Cardiac fibroblast (primary cell): ENCODE data around the gene DHX32.

Experiments
- DNase-seq, 2 donors: peaks; one replicate each; pipeline versions ENCODE4 v3.0.0 to v3.0.0-alpha.2; 2010; ENCODE audit warnings: low read depth in 2 of 2
- H3K4me3 ChIP-seq, 2 donors: replicated peaks in 1 of 2; 1 replicate in 1 of 2; 2 replicates in 1 of 2; pipeline ENCODE4 v1.5.1; 2011; ENCODE audit warnings: low read depth in 2 of 2, low read length in 2 of 2, mild to moderate bottlenecking in 2 of 2, moderate library complexity in 1 of 2
- TF ChIP-seq, protein P1 (sequence below): IDR thresholded peaks from one replicate; pipeline ENCODE4 v1.5.1; 2011; ENCODE audit warnings: low read depth, mild to moderate bottlenecking, low read length, inconsistent platforms

Gene DHX32

DNA sequence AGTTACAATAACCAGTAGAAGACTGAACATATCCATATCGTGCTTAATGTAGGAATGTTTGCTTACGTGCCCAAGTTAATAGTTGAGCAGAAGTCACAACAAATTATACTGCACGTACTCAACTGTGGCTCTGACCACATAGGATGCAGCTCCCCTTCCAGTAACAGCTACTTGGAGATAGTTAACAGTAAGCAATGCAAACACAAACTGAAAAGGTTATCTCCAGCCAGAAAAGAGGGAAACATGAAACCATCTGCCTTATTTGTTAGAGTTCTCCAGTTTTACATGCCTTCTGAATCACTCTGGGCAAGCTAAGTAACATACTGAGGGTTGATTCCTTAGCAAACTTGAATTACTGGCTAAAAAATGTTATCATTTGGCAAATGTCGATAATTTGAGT, 9.8 kb downstream of the DHX32 start:
- no peak overlapping the region for H3K4me3 ChIP-seq
- TF ChIP-seq, protein P1, sequence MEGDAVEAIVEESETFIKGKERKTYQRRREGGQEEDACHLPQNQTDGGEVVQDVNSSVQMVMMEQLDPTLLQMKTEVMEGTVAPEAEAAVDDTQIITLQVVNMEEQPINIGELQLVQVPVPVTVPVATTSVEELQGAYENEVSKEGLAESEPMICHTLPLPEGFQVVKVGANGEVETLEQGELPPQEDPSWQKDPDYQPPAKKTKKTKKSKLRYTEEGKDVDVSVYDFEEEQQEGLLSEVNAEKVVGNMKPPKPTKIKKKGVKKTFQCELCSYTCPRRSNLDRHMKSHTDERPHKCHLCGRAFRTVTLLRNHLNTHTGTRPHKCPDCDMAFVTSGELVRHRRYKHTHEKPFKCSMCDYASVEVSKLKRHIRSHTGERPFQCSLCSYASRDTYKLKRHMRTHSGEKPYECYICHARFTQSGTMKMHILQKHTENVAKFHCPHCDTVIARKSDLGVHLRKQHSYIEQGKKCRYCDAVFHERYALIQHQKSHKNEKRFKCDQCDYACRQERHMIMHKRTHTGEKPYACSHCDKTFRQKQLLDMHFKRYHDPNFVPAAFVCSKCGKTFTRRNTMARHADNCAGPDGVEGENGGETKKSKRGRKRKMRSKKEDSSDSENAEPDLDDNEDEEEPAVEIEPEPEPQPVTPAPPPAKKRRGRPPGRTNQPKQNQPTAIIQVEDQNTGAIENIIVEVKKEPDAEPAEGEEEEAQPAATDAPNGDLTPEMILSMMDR = no peak
- peak in 1 of 2 donors; percentile 12 for DNase-seq

DNA sequence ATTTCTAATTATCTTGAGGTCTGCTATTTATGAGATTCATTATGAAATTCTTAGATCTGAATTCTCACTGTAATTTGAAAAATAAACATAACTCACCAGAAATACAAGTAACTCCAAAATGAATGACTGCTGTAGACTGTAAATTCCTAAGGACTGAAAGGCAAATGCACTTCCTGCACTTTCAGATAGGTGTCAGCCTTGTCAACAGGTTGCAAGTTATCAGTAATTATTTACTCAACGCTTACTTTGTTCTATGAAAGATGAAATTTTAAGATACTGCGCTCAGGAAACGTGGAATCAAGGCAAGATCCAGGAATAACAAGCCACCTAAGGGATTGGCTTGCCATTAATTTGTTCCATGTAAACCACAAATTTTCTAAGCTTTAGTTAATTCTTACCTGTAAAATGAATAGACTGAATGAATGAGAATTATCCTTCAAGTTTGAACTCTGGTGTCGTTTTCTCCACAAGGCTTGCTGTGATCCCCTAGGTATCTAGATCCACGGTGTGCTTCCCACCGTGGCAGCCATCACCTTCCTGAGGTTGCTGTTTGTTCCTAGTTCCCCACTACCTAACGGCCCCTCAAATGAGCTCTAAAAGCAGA, 12.6 kb downstream of the DHX32 start:
- DNase-seq = peak; percentile 68 to 75
- TF ChIP-seq, protein P1 = peak; percentile 77

DNA sequence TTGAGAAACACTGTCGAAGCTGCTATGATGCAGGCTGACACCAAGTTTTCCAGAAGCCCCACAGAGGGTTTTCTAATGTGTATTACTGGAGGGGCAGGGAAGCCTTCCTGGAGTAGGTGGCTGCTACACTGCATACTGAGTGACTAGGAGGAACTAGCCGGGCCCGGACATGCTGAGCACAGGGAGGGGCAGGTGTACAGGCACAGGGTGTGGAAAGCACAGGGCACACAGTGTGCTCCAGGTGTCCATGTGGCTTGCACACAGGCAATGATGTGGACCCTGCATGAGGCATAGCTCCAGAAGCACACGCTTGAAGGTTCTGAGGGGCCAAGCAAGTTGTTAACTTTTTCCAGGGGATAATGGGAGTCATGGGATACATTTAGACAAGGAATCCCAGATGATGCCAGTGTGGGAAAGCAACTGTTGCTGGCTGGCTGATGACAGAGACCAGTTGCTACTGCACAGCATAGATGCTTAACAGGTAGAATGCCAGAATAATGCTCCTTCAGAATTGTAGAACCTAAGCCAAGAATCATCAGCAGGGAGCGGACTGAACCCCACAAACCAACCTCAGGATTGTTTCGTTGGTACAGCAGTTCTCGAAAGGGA, 14.6 kb downstream of the DHX32 start:
- H3K4me3 ChIP-seq = no peak overlapping the region
- TF ChIP-seq, protein P1 = no peak
- DNase-seq = no peak

More for the DNA sequence above, 12.6 kb downstream of the DHX32 start:
- H3K4me3 ChIP-seq = no peak overlapping the region

DNA sequence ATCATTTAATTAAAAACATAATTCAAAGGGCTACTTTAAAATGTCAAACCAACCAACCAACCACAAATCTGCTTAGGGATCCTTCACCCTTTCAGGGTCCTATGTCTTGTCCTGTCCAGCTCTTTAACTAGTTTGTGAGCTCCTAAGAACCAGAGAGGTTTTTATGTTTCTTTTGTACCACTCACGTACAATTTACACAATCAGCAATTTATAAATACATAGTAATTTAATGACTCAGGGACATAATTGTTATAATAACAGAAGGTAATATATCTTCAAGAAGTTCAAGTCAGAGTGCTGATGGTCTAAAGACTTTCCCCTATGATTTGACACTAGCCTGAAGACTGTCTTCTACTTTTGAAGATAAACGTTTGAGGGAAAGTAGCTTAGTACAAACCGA, 16.0 kb downstream of the DHX32 start:
- DNase-seq = no peak
- TF ChIP-seq, protein P1 = no peak
- no peak overlapping the region for H3K4me3 ChIP-seq

DNA sequence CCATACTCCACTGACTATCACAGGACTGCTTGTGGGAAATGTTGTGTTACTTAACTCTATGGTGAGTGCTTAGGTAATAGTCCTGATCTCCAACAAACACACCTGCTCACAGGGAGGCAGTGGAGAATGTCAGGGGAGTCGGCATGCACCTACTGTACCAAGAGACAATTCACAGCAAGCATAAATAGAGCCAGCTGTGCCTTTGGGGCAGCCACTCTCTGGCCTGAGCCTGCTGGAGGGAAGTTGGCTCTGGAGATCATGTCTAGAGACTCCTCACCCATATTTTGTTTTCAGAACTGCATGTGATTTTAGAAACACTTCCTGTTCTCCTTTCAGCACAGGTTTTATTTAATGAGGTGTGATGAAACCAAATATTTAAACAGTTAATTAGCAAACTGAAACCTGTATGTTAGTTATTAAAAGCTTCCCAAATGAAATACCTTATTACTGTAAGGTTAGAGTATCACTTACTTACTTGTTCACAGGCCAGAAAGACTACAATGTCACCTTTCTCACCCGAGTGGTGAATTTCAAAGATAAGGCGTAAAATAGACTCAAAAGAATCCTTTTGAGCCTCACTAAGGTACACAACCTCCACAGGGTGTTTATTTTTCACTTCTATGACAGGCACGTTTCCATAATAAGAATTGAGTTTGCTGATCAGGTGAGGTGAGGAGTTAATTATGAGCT, 21.8 kb downstream of the DHX32 start:
- no peak overlapping the region for H3K4me3 ChIP-seq
- no peak for DNase-seq

DNA sequence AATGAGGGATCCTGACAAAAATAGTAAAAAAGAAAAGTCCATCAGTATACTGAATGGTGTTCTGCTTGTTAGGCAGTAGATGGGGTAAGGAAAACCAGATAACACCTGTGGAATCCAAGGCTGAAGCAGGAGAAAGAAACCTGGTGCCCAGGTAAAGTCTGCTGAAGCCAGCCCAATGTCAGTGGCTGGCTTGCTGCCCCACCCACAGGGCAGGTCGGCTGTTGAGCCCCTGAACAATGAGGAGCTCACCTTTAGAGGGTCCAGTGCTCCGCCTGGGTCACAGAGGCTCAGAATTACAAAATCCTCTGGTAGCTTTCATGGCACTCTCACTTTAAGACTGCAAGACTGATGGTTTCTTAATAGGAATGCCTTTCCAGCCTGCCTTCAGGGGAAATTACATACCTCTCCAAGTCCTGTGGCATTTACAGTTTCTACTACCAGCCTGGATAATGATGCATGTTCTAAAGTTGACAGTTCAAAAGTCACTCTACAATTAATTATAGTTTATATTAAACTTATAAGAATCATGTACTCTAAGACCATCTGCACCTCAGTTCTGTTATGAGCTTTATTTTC, 23.8 kb downstream of the DHX32 start:
- H3K4me3 ChIP-seq = no peak overlapping the region
- no peak for DNase-seq
- TF ChIP-seq, protein P1 = no peak

More for the DNA sequence above, 21.8 kb downstream of the DHX32 start:
- TF ChIP-seq, protein P1 = no peak
